ENCODE results near the gene HS3ST4.

The HS3ST4 gene

DNA sequence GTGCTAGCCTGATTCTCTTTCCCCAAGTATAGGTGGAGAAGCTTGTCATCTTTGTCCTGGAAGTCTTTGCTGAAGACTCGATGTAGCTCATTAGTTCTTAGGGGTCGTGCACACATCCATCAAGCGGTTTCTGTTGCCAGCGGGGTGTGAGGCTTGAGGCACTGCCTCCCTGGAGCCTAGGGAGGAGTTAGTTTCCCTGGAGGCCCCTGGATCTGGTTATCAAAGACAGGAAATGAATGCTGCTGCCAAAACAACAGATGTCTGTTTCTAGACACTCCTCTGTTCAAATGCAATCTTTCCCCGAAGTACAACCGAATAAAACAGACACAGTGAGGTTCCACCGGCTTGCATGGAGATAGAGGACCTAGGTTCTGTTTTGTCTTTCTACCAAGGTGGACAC is 17.5 kb downstream of the HS3ST4 start:
- Mint-ChIP-seq H3K27me3 (ENCODE audit: low read depth) (peaks cover 11% of the 10 kb centered on the region), H3K4me1 (ENCODE audit: low read depth) (no peaks in the 10 kb centered on the region), H3K4me3 (no peak overlapping the region), H3K36me3 (ENCODE audit: low read depth) (no peaks in the 10 kb centered on the region), H3K27ac (no peak overlapping the region), H3K9me3 (no peaks in the 10 kb centered on the region)

- Mint-ChIP-seq H3K36me3 (ENCODE audit: low read depth) (no peaks in the 10 kb centered on the region), H3K4me3 (no peak overlapping the region), H3K27me3 (ENCODE audit: low read depth) (peaks cover 6% of the 10 kb centered on the region), H3K4me1 (ENCODE audit: low read depth) (no peaks in the 10 kb centered on the region), H3K27ac (no peak overlapping the region), H3K9me3 (no peaks in the 10 kb centered on the region)
Measured at GRCh38 chr16:25713785-25714570, 22.2 kb downstream of the HS3ST4 start.

DNA sequence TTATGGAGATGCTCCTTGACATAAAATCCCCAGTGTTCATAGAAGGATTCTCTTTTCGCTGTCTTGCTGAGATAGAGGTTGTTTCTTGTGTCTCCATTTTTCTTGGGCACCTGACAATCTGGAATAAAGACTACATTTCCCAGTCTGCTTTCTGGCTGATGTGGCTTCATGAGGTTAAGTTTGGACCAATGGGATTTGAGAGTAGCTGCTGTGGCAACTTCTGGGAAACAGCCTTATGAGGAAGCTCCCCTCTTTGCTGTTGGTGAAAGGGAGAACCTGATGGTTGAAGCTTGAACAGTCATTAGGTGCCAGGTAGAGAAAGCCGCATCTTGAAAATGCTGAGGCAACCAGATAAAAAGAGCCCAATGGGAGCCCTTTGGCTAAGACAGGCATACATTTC is 24.4 kb downstream of the HS3ST4 start:
- Mint-ChIP-seq H3K27ac (no peak overlapping the region), H3K27me3 (ENCODE audit: low read depth) (no peaks in the 10 kb centered on the region), H3K4me1 (ENCODE audit: low read depth) (no peaks in the 10 kb centered on the region), H3K4me3 (no peak overlapping the region), H3K36me3 (ENCODE audit: low read depth) (no peaks in the 10 kb centered on the region), H3K9me3 (no peaks in the 10 kb centered on the region)

GRCh38 chr16:25721439-25721838 is 29.7 kb downstream of the HS3ST4 start:
- Mint-ChIP-seq H3K9me3 (no peaks in the 10 kb centered on the region), H3K4me3 (no peak overlapping the region), H3K27ac (no peak overlapping the region), H3K27me3 (ENCODE audit: low read depth) (no peaks in the 10 kb centered on the region), H3K36me3 (ENCODE audit: low read depth) (no peaks in the 10 kb centered on the region), H3K4me1 (ENCODE audit: low read depth) (no peaks in the 10 kb centered on the region)

DNA sequence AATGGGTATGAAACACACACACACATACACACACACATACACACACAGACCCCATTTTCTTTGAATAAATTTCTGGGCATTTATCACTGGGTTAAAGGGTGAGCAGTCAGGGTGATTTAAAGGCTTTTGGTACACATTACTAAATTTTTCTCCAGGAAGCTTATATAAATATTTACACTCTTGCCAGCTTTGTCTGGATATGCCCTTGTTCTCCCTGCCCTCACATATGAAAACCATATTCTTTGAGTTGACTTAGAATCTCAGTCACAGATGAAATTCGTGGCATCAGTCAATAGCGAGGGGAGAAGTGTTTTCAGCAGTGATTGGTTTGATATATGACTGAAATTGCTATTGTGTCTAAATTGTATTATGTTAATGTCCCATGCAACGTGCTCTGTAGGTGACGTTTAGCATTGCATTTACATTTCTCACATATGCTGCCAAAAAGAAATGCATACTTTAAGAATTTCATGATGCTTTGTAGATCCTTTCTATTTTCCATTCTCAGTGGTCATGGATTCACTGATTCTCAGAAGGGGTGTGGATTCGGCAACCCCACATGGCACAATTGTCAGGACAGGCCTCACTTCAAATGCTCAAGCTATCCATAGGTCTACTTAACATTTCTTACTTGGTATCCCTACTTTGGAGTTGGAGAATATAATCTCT is 34.8 kb downstream of the HS3ST4 start:
- H3K36me3 Mint-ChIP-seq (ENCODE audit: low read depth) = no peaks in the 10 kb centered on the region
- no peaks in the 10 kb centered on the region for H3K4me1 Mint-ChIP-seq (ENCODE audit: low read depth)
- H3K4me3 Mint-ChIP-seq = no peak overlapping the region
- H3K9me3 Mint-ChIP-seq = no peaks in the 10 kb centered on the region
- H3K27ac Mint-ChIP-seq = no peak overlapping the region
- H3K27me3 Mint-ChIP-seq (ENCODE audit: low read depth) = no peaks in the 10 kb centered on the region

DNA sequence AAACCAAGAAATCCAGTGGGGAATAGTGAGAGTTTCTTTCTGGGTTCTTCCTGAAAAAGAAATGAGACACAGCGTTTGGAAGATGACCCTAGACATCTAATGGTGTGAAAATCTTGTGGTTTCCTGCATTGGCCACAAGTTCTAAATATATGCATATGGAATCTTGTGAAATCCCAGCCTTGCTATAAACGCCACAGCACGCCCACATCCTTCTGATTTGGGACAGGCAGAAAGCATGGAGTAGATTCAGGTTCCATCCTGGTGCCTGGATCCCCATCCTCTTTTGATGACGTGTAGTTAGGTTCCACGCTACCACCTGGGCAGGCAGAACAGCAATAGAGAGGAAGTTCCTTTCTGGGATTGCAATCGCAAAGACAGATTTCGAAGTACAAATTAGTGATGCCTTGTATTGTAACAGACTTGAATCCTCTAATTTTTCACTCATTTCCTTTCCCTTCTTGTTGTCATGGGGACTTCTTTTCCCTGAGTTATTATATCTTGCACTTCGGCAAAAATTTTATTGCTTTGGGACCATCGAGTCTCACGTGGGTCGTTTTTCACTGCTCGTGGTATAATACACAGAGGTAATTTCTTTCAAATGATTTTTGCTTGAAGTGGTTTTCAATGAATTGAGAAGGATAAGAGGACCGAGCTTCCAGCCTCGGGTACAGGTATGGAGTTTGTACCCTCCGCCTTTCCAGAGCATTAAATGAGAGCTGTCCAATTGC is 37.6 kb downstream of the HS3ST4 start:
- no peak overlapping the region for H3K27ac Mint-ChIP-seq
- H3K4me1 Mint-ChIP-seq (ENCODE audit: low read depth) = no peaks in the 10 kb centered on the region
- no peaks in the 10 kb centered on the region for H3K9me3 Mint-ChIP-seq
- no peak overlapping the region for H3K4me3 Mint-ChIP-seq
- no peaks in the 10 kb centered on the region for H3K36me3 Mint-ChIP-seq (ENCODE audit: low read depth)
- no peaks in the 10 kb centered on the region for H3K27me3 Mint-ChIP-seq (ENCODE audit: low read depth)

DNA sequence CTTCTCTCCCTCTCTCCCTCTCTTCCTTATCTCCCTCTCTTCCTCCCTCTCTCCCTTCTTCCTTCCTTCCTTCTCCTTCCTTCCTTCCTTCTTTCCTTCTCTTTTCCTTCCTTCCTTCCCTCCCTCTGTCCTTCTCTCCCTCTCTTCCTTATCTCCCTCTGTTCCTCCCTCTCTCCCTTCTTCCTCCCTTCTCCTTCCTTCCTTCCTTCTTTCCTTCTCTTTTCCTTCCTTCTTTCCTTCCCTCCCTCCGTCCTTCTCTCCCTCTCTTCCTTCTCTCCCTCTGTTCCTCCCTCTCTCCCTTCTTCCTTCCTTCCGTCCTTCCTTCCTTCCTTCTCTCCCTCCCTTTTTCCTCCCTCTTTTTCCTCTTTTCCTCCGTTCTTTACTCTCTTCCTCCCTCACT is 38.6 kb downstream of the HS3ST4 start:
- H3K4me1 Mint-ChIP-seq (ENCODE audit: low read depth) = no peaks in the 10 kb centered on the region
- no peaks in the 10 kb centered on the region for H3K9me3 Mint-ChIP-seq
- H3K36me3 Mint-ChIP-seq (ENCODE audit: low read depth) = no peaks in the 10 kb centered on the region
- no peaks in the 10 kb centered on the region for H3K27me3 Mint-ChIP-seq (ENCODE audit: low read depth)
- no peak overlapping the region for H3K27ac Mint-ChIP-seq
- no peak overlapping the region for H3K4me3 Mint-ChIP-seq

GRCh38 chr16:25734430-25735385 is 42.9 kb downstream of the HS3ST4 start:
- Mint-ChIP-seq H3K9me3 (no peaks in the 10 kb centered on the region), H3K36me3 (ENCODE audit: low read depth) (no peaks in the 10 kb centered on the region), H3K4me3 (no peak overlapping the region), H3K27ac (no peak overlapping the region), H3K27me3 (ENCODE audit: low read depth) (no peaks in the 10 kb centered on the region), H3K4me1 (ENCODE audit: low read depth) (no peaks in the 10 kb centered on the region)

- no peak overlapping the region for H3K27ac Mint-ChIP-seq
- no peaks in the 10 kb centered on the region for H3K27me3 Mint-ChIP-seq (ENCODE audit: low read depth)
- no peaks in the 10 kb centered on the region for H3K36me3 Mint-ChIP-seq (ENCODE audit: low read depth)
- H3K4me3 Mint-ChIP-seq = no peak overlapping the region
- no peaks in the 10 kb centered on the region for H3K9me3 Mint-ChIP-seq
- no peaks in the 10 kb centered on the region for H3K4me1 Mint-ChIP-seq (ENCODE audit: low read depth)
Measured at GRCh38 chr16:25735645-25736044, 43.9 kb downstream of the HS3ST4 start.

GRCh38 chr16:25747160-25747758 is 55.5 kb downstream of the HS3ST4 start:
- Mint-ChIP-seq H3K4me3 (no peak overlapping the region), H3K36me3 (ENCODE audit: low read depth) (no peaks in the 10 kb centered on the region), H3K4me1 (ENCODE audit: low read depth) (no peaks in the 10 kb centered on the region), H3K27ac (no peak overlapping the region), H3K27me3 (ENCODE audit: low read depth) (no peaks in the 10 kb centered on the region), H3K9me3 (no peaks in the 10 kb centered on the region)

DNA sequence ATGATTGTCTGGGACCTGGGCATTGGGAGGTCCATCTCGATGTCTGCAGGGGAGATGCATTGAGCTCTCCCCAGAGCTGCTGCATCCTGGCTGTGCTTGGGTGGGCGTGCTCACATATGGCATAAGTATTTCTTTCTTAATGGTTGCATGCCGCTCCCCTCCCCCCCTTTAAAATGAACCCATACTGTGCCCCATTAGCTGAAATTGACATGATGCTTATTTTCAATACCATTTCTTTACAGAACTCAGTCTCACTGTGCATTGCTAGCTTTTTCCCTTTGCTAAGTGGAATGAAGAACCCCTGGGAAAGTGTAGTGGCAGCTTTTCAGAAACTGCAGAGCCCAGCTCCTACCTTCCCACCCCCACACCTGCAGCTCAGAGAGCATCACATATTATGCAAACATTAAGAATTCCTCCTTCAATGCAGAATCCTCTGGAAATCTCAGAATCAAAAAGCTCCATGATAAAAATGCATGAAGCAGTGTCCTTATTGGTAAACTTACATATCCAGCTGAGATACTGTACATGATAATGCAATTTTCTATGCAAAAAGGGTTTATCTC is 56.4 kb downstream of the HS3ST4 start:
- H3K27ac Mint-ChIP-seq = no peak overlapping the region
- no peaks in the 10 kb centered on the region for H3K9me3 Mint-ChIP-seq
- no peaks in the 10 kb centered on the region for H3K27me3 Mint-ChIP-seq (ENCODE audit: low read depth)
- H3K4me1 Mint-ChIP-seq (ENCODE audit: low read depth) = no peaks in the 10 kb centered on the region
- no peaks in the 10 kb centered on the region for H3K36me3 Mint-ChIP-seq (ENCODE audit: low read depth)
- H3K4me3 Mint-ChIP-seq = no peak overlapping the region

DNA sequence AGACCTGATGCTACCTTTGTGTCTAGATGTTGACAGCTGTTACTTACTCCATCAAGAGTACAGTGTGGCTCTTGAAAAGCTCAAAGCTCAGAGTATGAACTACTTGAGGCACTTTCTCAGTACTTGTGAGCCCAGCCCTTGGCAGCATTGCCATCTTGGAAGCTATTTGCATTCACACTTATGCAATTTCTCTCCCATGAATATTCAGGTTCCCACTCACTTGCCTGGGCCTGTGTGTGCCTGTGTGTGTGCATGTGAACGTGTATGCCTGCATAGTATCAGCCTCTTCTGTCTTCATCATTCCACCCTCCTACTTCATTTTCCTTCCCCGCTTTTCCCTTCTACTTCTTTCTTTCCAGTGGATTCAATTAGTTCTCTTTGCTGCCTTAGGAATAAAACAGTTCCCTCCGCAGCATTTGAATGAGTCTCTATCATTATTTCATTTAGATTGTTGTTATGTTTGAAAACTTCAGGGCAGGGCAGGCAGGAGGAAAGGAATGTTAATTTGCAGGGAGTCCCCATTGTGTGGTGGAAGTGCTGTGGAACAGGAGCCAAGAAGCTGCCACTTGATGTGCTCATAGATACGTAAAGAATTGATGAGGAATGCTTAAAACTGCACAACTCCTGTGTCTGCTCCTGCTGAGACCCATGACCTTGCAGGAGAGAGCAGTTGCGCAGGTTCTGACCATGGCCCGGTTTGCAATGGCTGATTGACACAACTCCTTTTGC is 58.9 kb downstream of the HS3ST4 start:
- Mint-ChIP-seq H3K27ac (no peak overlapping the region), H3K36me3 (ENCODE audit: low read depth) (no peaks in the 10 kb centered on the region), H3K27me3 (ENCODE audit: low read depth) (no peaks in the 10 kb centered on the region), H3K9me3 (no peaks in the 10 kb centered on the region), H3K4me1 (ENCODE audit: low read depth) (no peaks in the 10 kb centered on the region), H3K4me3 (no peak overlapping the region)

DNA sequence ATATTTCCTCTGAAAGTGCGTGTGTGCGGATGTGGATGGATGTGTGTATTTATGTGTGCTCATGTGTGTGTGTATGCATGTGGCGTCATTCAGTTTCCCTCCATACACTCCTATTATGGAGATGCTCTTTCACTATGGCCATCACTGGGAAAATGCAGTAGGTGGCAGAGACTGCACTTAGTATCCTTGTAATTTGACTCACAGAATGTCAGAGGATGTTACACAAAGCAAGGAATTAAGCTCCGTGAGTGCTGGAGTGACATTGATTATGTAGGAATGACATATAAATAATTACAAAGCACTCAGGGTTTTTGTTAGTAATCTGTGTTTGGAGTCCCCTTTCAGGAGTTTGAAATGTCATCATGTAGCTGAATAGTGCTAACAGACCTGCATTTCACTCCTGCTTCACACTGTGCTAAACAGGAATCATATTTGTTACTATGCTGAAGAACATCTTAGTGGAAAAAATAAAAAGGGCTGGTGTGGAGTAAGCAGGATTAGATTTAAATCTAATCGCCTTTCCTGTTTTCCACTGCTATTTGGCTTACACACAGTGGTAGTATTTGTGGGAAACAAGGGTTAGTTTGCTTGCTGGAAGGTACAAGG is 59.6 kb downstream of the HS3ST4 start:
- H3K4me3 Mint-ChIP-seq = no peak overlapping the region
- no peaks in the 10 kb centered on the region for H3K4me1 Mint-ChIP-seq (ENCODE audit: low read depth)
- no peak overlapping the region for H3K27ac Mint-ChIP-seq
- no peaks in the 10 kb centered on the region for H3K9me3 Mint-ChIP-seq
- no peaks in the 10 kb centered on the region for H3K27me3 Mint-ChIP-seq (ENCODE audit: low read depth)
- H3K36me3 Mint-ChIP-seq (ENCODE audit: low read depth) = no peaks in the 10 kb centered on the region
